Adrenal gland (tissue), 12 donors: ENCODE measurements around the gene ESYT2. TPM values are rescaled to one million over a fixed set of nuclear protein-coding genes. Genes with fewer than 3 reads are reported as not detected.

ENCODE experiments used
- DNase-seq, 7 donors: peaks; one replicate each; pipeline ENCODE4 v3.0.0-alpha.2; 2019 to 2020
- H3K27ac ChIP-seq, 5 donors: fragments of 200-600 bp; sonication (generic) in 4 of 5; 1 replicate in 3 of 5; 2 replicates in 2 of 5; pipeline versions ENCODE4 v1.5.1 to v1.8.0; 2016 to 2020; ENCODE audit warnings: mild to moderate bottlenecking in 1 of 5
- H3K27me3 ChIP-seq: fragments of 200-600 bp; 2 replicates; pipeline ENCODE4 v1.8.0; 2021
- H3K36me3 ChIP-seq, 2 donors: fragments of 200-600 bp; replicated peaks in 1 of 2; 1 replicate in 1 of 2; 2 replicates in 1 of 2; pipeline versions ENCODE4 v1.5.1 to v1.8.0; 2018 to 2022
- H3K4me1 ChIP-seq, 2 donors: fragments of 200-600 bp; replicated peaks in 1 of 2; 1 replicate in 1 of 2; 2 replicates in 1 of 2; pipeline versions ENCODE4 v1.5.1 to v1.8.0; 2018 to 2021
- H3K4me3 ChIP-seq, 4 donors: fragments of 200-600 bp; sonication (generic) in 3 of 4; one replicate each; pipeline ENCODE4 v1.5.1; 2016 to 2018
- H3K9me3 ChIP-seq, 3 donors: fragments of 200-600 bp; sonication (generic) in 1 of 3; replicated peaks in 1 of 3; 1 replicate in 2 of 3; 2 replicates in 1 of 3; pipeline versions ENCODE4 v1.5.1 to v1.8.0; 2016 to 2021
- CTCF ChIP-seq, 6 experiments: fragments of 450-650 bp in 4 of 6; fragments of 200-600 bp in 2 of 6; sonication (generic) in 1 of 6; IDR thresholded peaks; 1 replicate in 5 of 6; 2 replicates in 1 of 6; pipeline versions ENCODE4 v1.5.1 to v1.8.0; 2016 to 2021; ENCODE audit warnings: antibody characterized with exemption in 6 of 6, mild to moderate bottlenecking in 2 of 6, moderate library complexity in 1 of 6
- POLR2A ChIP-seq, 2 donors: fragments of 450-650 bp; IDR thresholded peaks; one replicate each; pipeline ENCODE4 v1.6.1; 2017; ENCODE audit warnings: antibody characterized with exemption in 2 of 2, mild to moderate bottlenecking in 2 of 2, moderate library complexity in 1 of 2
- WGBS, 4 donors: extraction: QIAGEN DNeasy Blood & Tissue Kit in 2 of 4; methylation state at CpG; one replicate each; pipeline versions ENCODE4 v1.1.5 to v1.1.7; 2013 to 2017; 5-methylcytosine and 5-hydroxymethylcytosine counted together
- intact Hi-C, 2 donors: fragments of 100-400 bp; cut with DNase I; formaldehyde crosslinking; loops; one replicate each; pipeline versions ENCODE4 v1.14.1 to v1.15.0; 2022 to 2023
- polyA plus RNA-seq, 3 donors: library from polyadenylated mRNA; stranded (reverse); fragments of 200-250 nt in 2 of 3; fragments of 350-450 nt in 1 of 3; fragmentation: Illumina TruSeq in 1 of 3; extraction: RNeasy Lipid Tissue Mini Kit (QIAGEN cat#74804) in 1 of 3; gene quantifications; one replicate each; pipeline ENCODE4 v1.2.3, GENCODE V29; 2013 to 2014
- total RNA-seq, 9 donors: library from RNA; depleted of rRNA in 4 of 9; stranded (reverse); fragments of >200 nt in 4 of 9; fragments of 120-200 nt in 1 of 9; fragmentation: NEBNext Ultra II Directional in 1 of 9; extraction: Animal tissue kit (Norgen Biotek cat#: 25700) in 1 of 9; gene quantifications; one replicate each; pipeline versions ENCODE4 v1.1.0 to v1.2.4, GENCODE V29; 2013 to 2023
- donor health status: healthy with polysubstance abuse.
- donor health status: Bipolar disorder and iron deficiency.
- donor health status: DM: yes; HTN: yes; CAD: no.
- donor health status: DM: no; HTN: no; CAD: no.
- donor health status: DM: no; HTN: no; CAD: no.
- donor health status: DM: yes; HTN: yes; CAD: no.

Gene ESYT2
- total and polyA plus RNA-seq, 12 donors: 16.8 to 104 (median 77.5) TPM

GRCh38 chr7:158751199-158751598 lies 78.1 kb downstream of the ESYT2 start:
- Histone ChIP-seq H3K9me3 (no peaks in the 10 kb centered on the region), H3K36me3 (peaks cover 0 to 31% of the 10 kb centered on the region in 2 donors), H3K27ac (no peak overlapping the region), H3K4me1 (no peaks in the 10 kb centered on the region), H3K4me3 (no peak overlapping the region), H3K27me3 (no peaks in the 10 kb centered on the region)
- no peak for TF ChIP-seq POLR2A (IDR thresholded peaks at IDR 0.05)
- no peak for TF ChIP-seq CTCF (IDR thresholded peaks at IDR 0.05)
- 95 to 98% (median 97%) methylated on average over 2 of the region's 2 CpGs for WGBS, 4 donors
- DNase-seq: no peak
- intact Hi-C loops: no loop called here

- Histone ChIP-seq H3K4me3 (no peak overlapping the region), H3K36me3 (peaks cover 0 to 29% of the 10 kb centered on the region in 2 donors), H3K27me3 (no peaks in the 10 kb centered on the region), H3K4me1 (no peaks in the 10 kb centered on the region), H3K9me3 (no peaks in the 10 kb centered on the region), H3K27ac (no peak overlapping the region)
- TF ChIP-seq POLR2A (IDR thresholded peaks at IDR 0.05) (no peak), CTCF (IDR thresholded peaks at IDR 0.05) (no peak)
- DNase-seq: no peak
- 88 to 96% (median 91%) methylated on average over 3 of the region's 3 CpGs for WGBS, 4 donors
- intact Hi-C loops: no loop called here
These were observed 78.6 kb downstream of the ESYT2 start for GRCh38 chr7:158750702-158751101.

GRCh38 chr7:158749396-158749795 lies 79.9 kb downstream of the ESYT2 start:
- WGBS, 4 donors: 92 to 95% (median 94%) methylated on average over 9 of the region's 9 CpGs

DNA sequence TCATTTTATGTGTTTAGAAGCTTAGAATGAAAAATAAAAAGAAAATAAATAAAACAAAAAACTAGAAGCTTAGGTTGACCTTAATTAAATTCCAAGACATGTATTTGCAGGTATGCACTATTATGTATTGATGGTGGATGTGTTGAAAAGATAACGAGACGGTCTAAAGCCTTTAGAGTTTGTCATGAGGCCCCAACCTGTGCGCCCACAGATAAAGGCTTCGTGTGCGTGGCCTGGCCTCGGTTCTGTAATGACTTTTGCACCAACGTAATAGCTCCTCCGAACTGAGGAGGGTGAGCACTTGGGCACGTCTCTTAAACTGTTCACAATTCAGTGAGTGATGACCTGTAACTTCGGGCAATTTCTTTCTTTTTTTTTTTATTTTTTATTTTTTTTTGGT lies 81.0 kb downstream of the ESYT2 start:
- Histone ChIP-seq H3K4me3 (no peak overlapping the region), H3K4me1 (no peaks in the 10 kb centered on the region), H3K27ac (no peak overlapping the region), H3K27me3 (no peaks in the 10 kb centered on the region), H3K9me3 (no peaks in the 10 kb centered on the region), H3K36me3 (peaks cover 0 to 21% of the 10 kb centered on the region in 2 donors)
- 85 to 94% (median 93%) methylated on average over 10 of the region's 10 CpGs for WGBS, 4 donors
- TF ChIP-seq POLR2A (IDR thresholded peaks at IDR 0.05) (no peak), CTCF (IDR thresholded peaks at IDR 0.05) (no peak)
- no peak for DNase-seq
- intact Hi-C loops: no loop called here

More at GRCh38 chr7:158749396-158749795, 79.9 kb downstream of the ESYT2 start:
- no peaks in the 10 kb centered on the region for H3K9me3 ChIP-seq
- H3K27ac ChIP-seq: no peak overlapping the region
- TF ChIP-seq POLR2A (IDR thresholded peaks at IDR 0.05) (no peak), CTCF (IDR thresholded peaks at IDR 0.05) (no peak)
- no peaks in the 10 kb centered on the region for H3K27me3 ChIP-seq
- H3K36me3 ChIP-seq: peaks cover 0 to 17% of the 10 kb centered on the region in 2 donors
- no peak overlapping the region for H3K4me3 ChIP-seq
- DNase-seq: no peak
- H3K4me1 ChIP-seq: no peaks in the 10 kb centered on the region
- intact Hi-C loops: no loop called here
